Panc1 (cell line): Measurements from ENCODE around the gene GLS. TPM values are rescaled to one million over a fixed set of nuclear protein-coding genes. Genes with fewer than 3 reads are reported as not detected.

Experiments used
- ATAC-seq: fragments of 200-7000 bp; cut with Tn5 transposase; 2 replicates; pipeline ENCODE4 v1.9.1; 2020; ENCODE audit warnings: mild to moderate bottlenecking, moderate library complexity
- BruUV-seq: library from RNA; stranded (reverse); fragments of 400-500 nt; replicated peaks from 2 replicates; lab custom pipeline; 2021; lab: Mats Ljungman, UMichigan
- CTCF ChIA-PET: fragments of 300-600 bp; sonication (Branson Sonifier 250); formaldehyde crosslinking; loops from one replicate; lab custom pipeline; 2022; ENCODE audit warnings: antibody characterized with exemption; lab: Charles Lee
- POLR2A ChIA-PET: fragments of 300-600 bp; sonication (Branson Sonifier 250); formaldehyde crosslinking; loops from one replicate; lab custom pipeline; 2022; ENCODE audit warnings: antibody characterized with exemption; lab: Charles Lee
- DNase-seq: peaks from one replicate; pipeline ENCODE4 v3.0.0-alpha.2; 2010; ENCODE audit warnings: low read depth, low spot score
- H3K27ac ChIP-seq: 2 replicates; pipeline ENCODE4 v1.5.1; 2011; ENCODE audit warnings: mild to moderate bottlenecking, low read length, inconsistent platforms
- H3K27me3 ChIP-seq: fragments of 200-500 bp; sonication (Bioruptor generic); 2 replicates; pipeline ENCODE4 v1.6.0; 2014; ENCODE audit warnings: low read length, inconsistent platforms; ENCODE audit not compliant: control insufficient read depth, insufficient read depth
- H3K36me3 ChIP-seq: fragments of 200-500 bp; sonication (Bioruptor generic); 2 replicates; pipeline ENCODE4 v1.5.1; 2014; ENCODE audit warnings: inconsistent platforms, mild to moderate bottlenecking, low read length, moderate library complexity; ENCODE audit not compliant: control insufficient read depth, insufficient read depth
- H3K4me1 ChIP-seq: 2 replicates; pipeline ENCODE4 v1.5.1; 2011; ENCODE audit warnings: inconsistent platforms, mild to moderate bottlenecking, low read length, moderate library complexity; ENCODE audit not compliant: control insufficient read depth, insufficient read depth
- H3K4me3 ChIP-seq, 2 experiments: 2 replicates each; pipeline ENCODE4 v1.5.1; 2011 to 2012; ENCODE audit warnings: low read depth in 2 of 2, low read length in 2 of 2, mild to moderate bottlenecking in 2 of 2, inconsistent platforms in 1 of 2, moderate library complexity in 1 of 2
- H3K9me3 ChIP-seq: fragments of 200-500 bp; sonication (Bioruptor generic); 2 replicates; pipeline ENCODE4 v1.5.1; 2014; ENCODE audit warnings: low read depth, mild to moderate bottlenecking, inconsistent platforms, low read length, moderate library complexity; ENCODE audit not compliant: control insufficient read depth, insufficient read depth
- CTCF ChIP-seq: fragments of 450-650 bp; IDR thresholded peaks from 2 replicates; pipeline ENCODE4 v1.5.1; 2017; ENCODE audit warnings: mild to moderate bottlenecking
- POLR2AphosphoS5 ChIP-seq: IDR thresholded peaks from 2 replicates; pipeline ENCODE4 v1.6.1; 2012; ENCODE audit warnings: mild to moderate bottlenecking, low read depth, low read length, moderate library complexity
- REST ChIP-seq, 2 experiments: IDR thresholded peaks; 2 replicates each; pipeline ENCODE4 v1.6.1; 2011 to 2012; ENCODE audit warnings: low read depth in 2 of 2, control low read depth in 1 of 2, low read length in 1 of 2, mild to moderate bottlenecking in 1 of 2, moderate library complexity in 1 of 2; ENCODE audit not compliant: insufficient read depth in 1 of 2
- SIN3A ChIP-seq: IDR thresholded peaks from 2 replicates; pipeline ENCODE4 v1.6.1; 2012; ENCODE audit warnings: low read depth, mild to moderate bottlenecking, low read length, moderate library complexity, borderline replicate concordance; ENCODE audit not compliant: insufficient read depth
- TCF7L2 ChIP-seq: IDR thresholded peaks from 2 replicates; pipeline ENCODE4 v1.6.1; 2011; ENCODE audit warnings: mild to moderate bottlenecking, low read depth, low read length, inconsistent platforms
- in situ Hi-C: cut with HindIII; loops from 2 replicates; pipeline ENCODE4 v1.10.0; 2016; ENCODE audit warnings: low sequenced_read_pairs, low pct_unique_long_range_greater_than_20kb
- intact Hi-C: fragments of 100-400 bp; cut with micrococcal nuclease; formaldehyde crosslinking; loops from one replicate; pipeline ENCODE4 v1.10.0; 2022; ENCODE audit not compliant: unreplicated experiment
- total RNA-seq: library from RNA; stranded (reverse); gene quantifications from one replicate; pipeline ENCODE4 v1.2.1, GENCODE V29; 2021; ENCODE audit not compliant: unreplicated experiment

Gene GLS
- total RNA-seq, 1 experiment from 2014 or later, result 93.9 TPM

GRCh38 chr2:190999058-190999457, 118.4 kb downstream of the GLS start:
- ATAC-seq, result no peak
- no peak overlapping the region for H3K4me3 ChIP-seq
- in situ Hi-C loops (no loop called here), intact Hi-C loops (no loop called here)
- H3K9me3 ChIP-seq, result no peaks in the 10 kb centered on the region
- ChIA-PET CTCF (no interaction called here), POLR2A (no interaction called here)
- TF ChIP-seq CTCF, result no peak
- no peak for TF ChIP-seq POLR2AphosphoS5
- no peak for TF ChIP-seq REST (IDR thresholded peaks at IDR 0.05; ENCODE audit: insufficient read depth in 1 of 2, low read depth in 2 of 2, low read length in 1 of 2)
- TF ChIP-seq TCF7L2, result no peak
- no peak for TF ChIP-seq SIN3A
- no TSS peak for BruUV-seq
- H3K27ac ChIP-seq, result no peak overlapping the region
- DNase-seq, result no peak
- H3K4me1 ChIP-seq, result no peaks in the 10 kb centered on the region
- H3K27me3 ChIP-seq, result no peaks in the 10 kb centered on the region
- H3K36me3 ChIP-seq, result peaks cover 43% of the 10 kb centered on the region

- intact Hi-C loops (no loop called here), in situ Hi-C loops (no loop called here)
- Histone ChIP-seq H3K9me3 (no peaks in the 10 kb centered on the region), H3K36me3 (peaks cover 47% of the 10 kb centered on the region), H3K4me1 (no peaks in the 10 kb centered on the region), H3K4me3 (no peak overlapping the region), H3K27ac (no peak overlapping the region), H3K27me3 (no peaks in the 10 kb centered on the region)
- DNase-seq (no peak), ATAC-seq (no peak)
- CTCF ChIA-PET, result no interaction called here
- 0 out of 2 replicates have a peak, but pooled peaks have one; percentile 7 for TF ChIP-seq CTCF
- no peak for TF ChIP-seq REST (IDR thresholded peaks at IDR 0.05; ENCODE audit: insufficient read depth in 1 of 2, low read depth in 2 of 2, low read length in 1 of 2)
- BruUV-seq, result no TSS peak
- POLR2A ChIA-PET, result interaction anchor here (0.7 kb wide), 1 partner anchor 150 kb away, joined by 3 read pairs; no protein-coding TSS in a partner anchor
These were observed 119.5 kb downstream of the GLS start for GRCh38 chr2:190999949-191000665.
